Peyer's patch (tissue), 4 donors: Measurements from ENCODE around the gene C16orf96. TPM values are rescaled to one million over a fixed set of nuclear protein-coding genes. Genes with fewer than 3 reads are reported as not detected.

Experiments used
- DNase-seq, 3 donors: peaks; one replicate each; pipeline ENCODE4 v3.0.0-alpha.2; 2017 to 2019
- H3K27ac ChIP-seq, 4 donors: fragments of 200-600 bp; sonication (generic); one replicate each; pipeline ENCODE4 v1.5.1; 2016 to 2019
- H3K27me3 ChIP-seq, 2 donors: fragments of 200-600 bp; sonication (generic); one replicate each; pipeline ENCODE4 v1.5.1; 2019
- H3K36me3 ChIP-seq, 3 donors: fragments of 200-600 bp; sonication (generic); one replicate each; pipeline ENCODE4 v1.5.1; 2016 to 2019
- H3K4me1 ChIP-seq, 4 donors: fragments of 200-600 bp; sonication (generic); one replicate each; pipeline ENCODE4 v1.5.1; 2016 to 2019
- H3K4me3 ChIP-seq, 4 donors: fragments of 200-600 bp; sonication (generic); 1 replicate in 3 of 4; 2 replicates in 1 of 4; pipeline ENCODE4 v1.5.1; 2016 to 2019; ENCODE audit warnings: mild to moderate bottlenecking in 1 of 4
- H3K9me3 ChIP-seq, 4 donors: fragments of 200-600 bp; sonication (generic); one replicate each; pipeline ENCODE4 v1.5.1; 2016 to 2019; ENCODE audit warnings: mild to moderate bottlenecking in 1 of 4
- CTCF ChIP-seq, 6 experiments: fragments of 450-650 bp in 4 of 6; fragments of 200-600 bp in 2 of 6; sonication (generic) in 1 of 6; IDR thresholded peaks; one replicate each; pipeline ENCODE4 v1.5.1; 2017 to 2019; ENCODE audit warnings: antibody characterized with exemption in 6 of 6, mild to moderate bottlenecking in 3 of 6, moderate library complexity in 1 of 6
- POLR2A ChIP-seq, 2 donors: fragments of 450-650 bp; IDR thresholded peaks; one replicate each; pipeline ENCODE4 v1.5.1; 2017; ENCODE audit warnings: antibody characterized with exemption in 2 of 2, mild to moderate bottlenecking in 2 of 2, moderate library complexity in 2 of 2
- total RNA-seq, 4 donors: library from RNA; depleted of rRNA; stranded (reverse); fragments of >200 nt; gene quantifications; one replicate each; pipeline ENCODE4 v1.1.0, GENCODE V29; 2016

Gene C16orf96
- total RNA-seq, 4 donors from 2014 or later: not detected

DNA sequence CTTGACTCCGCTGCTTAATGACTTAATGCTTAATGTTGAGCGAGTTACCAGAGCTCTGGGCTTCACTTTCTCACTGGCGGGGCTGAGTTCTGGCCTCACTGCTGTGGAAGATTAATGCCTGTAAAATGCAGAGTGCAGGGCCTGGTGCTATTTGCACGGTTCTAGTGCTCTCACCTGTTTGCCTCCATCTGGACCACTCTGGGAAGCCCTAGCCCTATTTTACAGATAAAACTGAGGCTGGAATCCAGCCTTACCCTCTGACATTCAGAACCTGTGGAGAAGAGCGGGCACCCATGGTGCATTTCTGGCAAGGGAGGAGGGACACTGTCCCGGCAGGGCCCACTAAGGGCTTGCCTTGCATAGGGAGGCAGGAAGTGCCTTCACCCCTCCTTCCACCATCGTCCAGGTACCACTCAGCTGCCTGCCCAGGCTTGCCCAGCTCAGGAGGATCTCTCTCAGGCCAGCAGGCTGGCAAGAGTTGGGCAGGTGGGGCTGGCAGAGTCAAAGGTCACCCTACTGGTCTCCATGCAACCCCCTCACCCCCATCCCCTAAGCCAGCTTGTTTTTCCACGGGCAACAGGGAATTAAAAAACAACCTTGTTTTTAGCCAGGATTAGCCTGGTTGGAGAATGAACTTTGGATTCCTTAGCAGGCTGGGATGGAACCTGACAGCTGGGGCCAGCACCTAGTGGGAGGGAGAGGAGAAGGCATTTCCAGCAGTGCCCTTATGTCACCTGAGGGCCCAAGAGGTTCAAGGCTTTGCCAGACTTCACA is 62.7 kb downstream of the C16orf96 start:
- Histone ChIP-seq H3K27me3 (no peaks in the 10 kb centered on the region), H3K36me3 (no peaks in the 10 kb centered on the region), H3K4me1 (peaks cover 0 to 38% (median 13%) of the 10 kb centered on the region in 4 donors), H3K9me3 (no peaks in the 10 kb centered on the region), H3K27ac (peak overlapping the region in 1 of 4 donors; percentile 50), H3K4me3 (no peak overlapping the region)
- DNase-seq: no peak
- TF ChIP-seq CTCF (IDR thresholded peaks at IDR 0.05) (peak in 2 of 6 experiments; percentile 10 to 24), POLR2A (IDR thresholded peaks at IDR 0.05) (no peak)

- peak overlapping the region in 2 of 4 donors; percentile 95 for H3K27ac ChIP-seq
Measured at GRCh38 chr16:4623593-4623992, 67.5 kb downstream of the C16orf96 start.

GRCh38 chr16:4624015-4624826 is 68.1 kb downstream of the C16orf96 start, which contains the start of gene MGRN1:
Gene MGRN1, plus strand, starts transcription at chr16:4624826. Its CDS starts 135 bp downstream, at chr16:4624961.
- Histone ChIP-seq H3K4me3 (peak within 1 kb of the TSS; percentile 89 to 100 (median 94)), H3K9me3 (no peaks in the 10 kb centered on the region), H3K4me1 (peaks cover 0 to 15% (median 10%) of the 10 kb centered on the region in 4 donors), H3K27ac (peak within 1 kb of the TSS; percentile 93 to 95 (median 94)), H3K36me3 (no peaks in the 10 kb centered on the region), H3K27me3 (no peaks in the 10 kb centered on the region)
- TF ChIP-seq CTCF (IDR thresholded peaks at IDR 0.05): peak; percentile 83 to 98 (median 93)
- TF ChIP-seq POLR2A (IDR thresholded peaks at IDR 0.05): no peak
- peak; percentile 91 to 97 (median 94) for DNase-seq

More at GRCh38 chr16:4623593-4623992, 67.5 kb downstream of the C16orf96 start:
- H3K9me3 ChIP-seq: no peaks in the 10 kb centered on the region
- no peak for DNase-seq
- H3K36me3 ChIP-seq: no peaks in the 10 kb centered on the region
- H3K27me3 ChIP-seq: no peaks in the 10 kb centered on the region
- H3K4me3 ChIP-seq: peak overlapping the region in 1 of 4 donors; percentile 93
- TF ChIP-seq CTCF (IDR thresholded peaks at IDR 0.05) (no peak), POLR2A (IDR thresholded peaks at IDR 0.05) (no peak)
- peaks cover 0 to 21% (median 10%) of the 10 kb centered on the region in 4 donors for H3K4me1 ChIP-seq

DNA sequence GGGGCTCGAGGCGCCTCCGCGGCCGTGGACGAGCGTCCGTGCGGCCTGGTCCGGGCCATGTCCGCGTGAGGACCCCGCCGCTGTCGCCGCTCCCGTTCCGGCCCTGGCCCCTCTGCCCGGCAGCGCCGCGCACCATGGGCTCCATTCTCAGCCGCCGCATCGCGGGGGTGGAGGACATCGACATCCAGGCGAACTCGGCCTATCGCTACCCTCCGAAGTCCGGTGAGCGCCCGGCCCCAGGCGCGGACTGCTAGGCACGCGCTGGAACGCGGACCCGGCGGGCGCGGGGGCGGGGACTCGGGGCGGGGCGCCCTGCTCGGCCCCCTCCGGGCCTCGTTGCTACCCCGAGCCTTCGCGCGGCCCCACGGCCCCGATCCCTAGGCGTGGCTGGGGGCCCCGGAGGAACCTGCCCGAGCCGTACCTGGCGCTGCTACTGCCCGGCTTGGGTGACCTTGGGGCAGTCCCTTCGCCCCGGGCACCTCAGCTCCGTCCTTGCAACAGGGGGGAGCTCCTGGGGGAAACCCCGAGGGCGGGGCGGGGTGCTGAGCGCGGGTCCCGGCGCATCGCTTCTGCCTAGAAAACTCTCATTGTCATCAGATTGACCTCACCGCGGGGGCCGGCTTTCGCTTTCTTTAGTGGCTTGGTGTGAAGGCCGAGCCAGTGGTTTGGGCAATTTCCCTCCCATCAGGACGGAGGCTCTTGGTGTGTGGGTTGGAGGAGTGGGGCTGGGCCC is 68.9 kb downstream of the C16orf96 start:
- peak overlapping the region; percentile 93 to 95 (median 94) for H3K27ac ChIP-seq
- TF ChIP-seq CTCF (IDR thresholded peaks at IDR 0.05): no peak
- peak; percentile 68 to 89 for TF ChIP-seq POLR2A (IDR thresholded peaks at IDR 0.05)
- H3K4me1 ChIP-seq: peaks cover 0 to 13% (median 10%) of the 10 kb centered on the region in 4 donors
- DNase-seq: peak; percentile 79 to 87 (median 81)
- no peaks in the 10 kb centered on the region for H3K27me3 ChIP-seq
- H3K9me3 ChIP-seq: no peaks in the 10 kb centered on the region
- H3K36me3 ChIP-seq: no peaks in the 10 kb centered on the region
- H3K4me3 ChIP-seq: peak overlapping the region; percentile 89 to 100 (median 94)

- H3K36me3 ChIP-seq: no peaks in the 10 kb centered on the region
- peak overlapping the region; percentile 93 to 95 (median 94) for H3K27ac ChIP-seq
- DNase-seq: no peak
- H3K4me1 ChIP-seq: peaks cover 0 to 13% (median 10%) of the 10 kb centered on the region in 4 donors
- TF ChIP-seq POLR2A (IDR thresholded peaks at IDR 0.05) (no peak), CTCF (IDR thresholded peaks at IDR 0.05) (no peak)
- no peaks in the 10 kb centered on the region for H3K9me3 ChIP-seq
- H3K4me3 ChIP-seq: peak overlapping the region; percentile 89 to 100 (median 94)
- no peaks in the 10 kb centered on the region for H3K27me3 ChIP-seq
Measured at GRCh38 chr16:4625560-4626159, 69.5 kb downstream of the C16orf96 start.
